Measurements from ENCODE around the gene B4GALT6.

B4GALT6 gene

DNA sequence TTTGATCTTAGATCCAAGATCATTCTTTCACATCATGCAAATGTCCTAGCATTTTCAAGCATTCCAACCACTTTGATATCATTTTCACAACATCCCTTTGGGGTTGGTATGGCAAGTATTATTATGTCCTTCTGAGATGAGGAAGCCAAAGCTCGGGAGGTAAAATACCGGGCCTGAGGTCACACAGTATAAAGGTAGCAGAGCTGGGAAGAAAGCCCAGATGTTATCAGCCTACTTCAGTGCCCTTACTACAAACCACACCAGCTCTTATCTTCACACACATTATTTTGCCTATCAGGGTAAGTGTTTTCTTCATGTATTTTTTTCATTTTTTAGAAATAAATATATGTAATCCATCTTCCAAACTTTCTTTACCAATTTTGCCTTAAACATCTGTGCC lies 4.2 kb upstream of the B4GALT6 start:
- DNase-seq (ENCODE audit: low read depth in 2 of 2), result no peak

DNA sequence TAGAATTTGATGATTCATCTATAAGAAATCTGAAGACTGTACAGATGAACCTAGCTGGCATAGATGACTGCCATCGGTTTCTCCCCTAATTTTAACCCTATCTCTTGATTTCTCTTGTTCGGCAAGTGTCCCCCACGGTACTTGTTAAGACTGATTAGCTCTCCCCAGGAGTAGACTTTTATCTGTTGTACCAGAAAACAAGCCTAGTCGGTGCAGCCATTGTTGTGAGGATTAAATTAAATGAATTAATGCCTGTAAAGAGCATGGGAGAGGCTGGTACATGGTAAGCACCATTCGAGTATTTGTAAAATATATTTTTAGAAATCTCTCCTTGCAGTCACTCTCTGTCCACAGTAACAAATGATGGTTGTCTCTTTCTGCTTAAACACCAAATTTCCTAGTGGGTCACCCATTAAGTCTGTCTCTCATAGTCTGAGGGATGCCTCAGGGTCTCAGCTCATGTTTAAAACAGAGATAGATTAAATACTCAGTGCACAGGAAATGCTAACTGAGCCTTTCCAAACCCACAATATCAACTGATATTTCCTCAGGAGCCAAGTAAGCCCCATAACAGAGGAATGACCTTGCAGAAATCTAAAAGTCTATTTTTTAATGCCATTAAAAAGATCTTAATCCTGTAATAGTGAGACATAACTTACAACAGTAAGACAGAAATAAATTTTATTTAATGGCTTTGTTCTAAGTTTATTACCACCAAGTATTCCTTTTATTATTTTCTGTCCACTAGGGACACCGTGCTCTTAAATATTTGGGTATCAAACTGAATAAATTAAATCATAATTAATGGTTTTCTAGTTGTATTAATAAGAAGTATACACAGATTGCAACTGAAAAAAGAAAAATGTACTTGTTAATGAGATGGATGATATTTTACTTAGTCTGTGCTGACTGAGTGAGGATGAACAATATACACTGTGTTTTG lies 2.9 kb upstream of the B4GALT6 start:
- DNase-seq (ENCODE audit: low read depth in 2 of 2), result no peak

DNA sequence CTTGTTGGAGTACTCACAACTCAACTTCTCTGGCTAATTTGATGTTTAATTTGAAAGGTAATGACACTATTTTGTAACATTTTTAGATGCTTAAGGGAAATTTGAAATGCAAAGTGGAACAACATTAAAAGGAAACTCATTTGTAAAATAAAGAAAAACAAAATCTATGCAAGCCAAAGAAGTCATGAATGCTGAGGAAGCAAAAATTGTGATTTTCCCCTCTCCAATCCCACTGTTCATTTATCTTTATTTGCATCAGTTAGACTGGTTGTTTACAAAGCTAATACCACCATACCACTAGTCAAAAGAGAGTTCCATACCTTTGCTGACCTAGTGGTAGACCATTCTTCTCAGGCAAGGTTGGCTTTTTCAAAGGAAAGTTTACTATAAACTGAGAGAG lies 2.2 kb upstream of the B4GALT6 start:
- no peak for DNase-seq (ENCODE audit: low read depth in 2 of 2)

DNA sequence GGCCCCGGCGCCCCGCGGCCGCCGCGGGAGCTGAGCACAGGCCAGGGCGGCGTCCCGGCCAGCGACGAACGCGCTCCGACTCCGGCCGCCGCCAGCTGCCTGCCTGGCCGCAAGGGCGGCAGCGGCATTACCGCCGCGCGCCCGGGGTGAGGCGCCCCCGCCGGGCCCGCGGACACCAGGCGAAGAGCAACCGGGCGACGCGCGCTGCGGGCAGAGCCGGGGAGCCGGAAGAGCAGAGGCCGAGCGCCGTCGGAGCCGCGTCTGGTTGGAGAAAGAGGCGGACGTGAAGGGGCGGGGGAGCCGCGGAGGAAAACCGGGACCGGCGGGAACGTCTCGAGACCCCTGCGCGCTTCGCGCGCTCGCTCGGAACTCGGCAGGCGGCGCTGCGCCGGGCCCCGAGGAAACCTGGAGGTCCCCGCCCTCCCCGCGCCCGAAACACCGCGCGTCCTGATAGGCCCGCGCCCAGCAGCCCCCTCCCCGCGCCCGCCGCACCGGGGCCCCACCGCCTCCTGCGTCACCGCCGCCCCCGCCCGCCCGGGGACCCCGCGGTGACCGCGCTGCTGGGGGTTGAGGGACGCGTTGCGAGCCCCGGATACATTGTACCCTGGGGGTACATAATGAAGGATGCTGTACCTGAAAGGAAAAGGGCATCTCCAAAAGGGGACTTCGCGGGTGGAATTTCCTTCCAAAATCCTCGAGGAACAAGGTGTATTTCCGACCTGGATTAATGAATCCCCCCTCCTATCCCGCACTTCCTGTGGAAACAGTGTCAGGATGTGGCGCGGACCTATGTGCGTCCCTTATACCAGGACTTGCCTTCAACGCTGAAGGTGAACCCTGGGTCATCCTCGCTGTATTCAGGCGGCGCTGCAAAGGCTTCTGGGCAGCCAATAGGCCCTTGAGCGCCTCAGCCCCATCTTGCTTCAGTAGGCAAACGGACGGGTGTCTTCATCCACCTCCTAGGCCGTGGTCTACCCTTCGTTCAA lies 1.0 kb upstream of the B4GALT6 start:
- DNase-seq (ENCODE audit: low read depth in 2 of 2), result peak in 1 of 2 donors; percentile 45

DNA sequence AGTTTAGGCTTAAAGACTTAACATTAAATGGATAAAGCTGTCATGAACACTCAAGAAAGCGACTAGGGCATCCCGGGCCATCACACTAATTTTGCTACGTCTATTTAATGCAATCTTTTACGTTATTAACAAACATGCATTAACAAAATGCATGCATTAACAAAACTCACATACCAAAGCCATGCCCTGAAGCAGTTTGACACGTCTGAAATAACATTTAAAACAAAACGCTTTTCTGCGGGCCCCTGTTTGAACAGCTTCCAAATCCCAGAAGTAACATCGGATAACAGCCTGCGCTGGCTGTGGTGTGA lies 458 bp downstream of the B4GALT6 start:
- DNase-seq (ENCODE audit: low read depth in 2 of 2), result no peak

DNA sequence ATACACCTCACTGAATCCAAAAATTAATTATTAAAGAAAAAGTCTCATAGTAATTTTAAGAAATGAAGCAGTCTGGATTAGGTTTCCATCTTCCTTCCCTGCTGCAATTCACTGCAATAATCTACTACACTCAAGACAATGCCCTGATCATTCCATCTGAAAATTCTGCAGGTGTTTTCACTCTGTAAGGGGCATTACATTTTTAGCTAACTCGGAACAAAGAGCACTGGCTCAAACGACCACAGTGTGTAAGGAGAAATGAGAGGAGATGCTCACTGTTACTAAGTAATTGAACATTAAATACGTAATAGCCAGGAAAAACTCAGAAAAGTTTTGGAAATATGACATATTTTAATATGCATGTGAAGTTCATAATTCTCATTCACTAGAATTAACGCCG lies 1.3 kb downstream of the B4GALT6 start:
- DNase-seq (ENCODE audit: low read depth in 2 of 2), result no peak

DNA sequence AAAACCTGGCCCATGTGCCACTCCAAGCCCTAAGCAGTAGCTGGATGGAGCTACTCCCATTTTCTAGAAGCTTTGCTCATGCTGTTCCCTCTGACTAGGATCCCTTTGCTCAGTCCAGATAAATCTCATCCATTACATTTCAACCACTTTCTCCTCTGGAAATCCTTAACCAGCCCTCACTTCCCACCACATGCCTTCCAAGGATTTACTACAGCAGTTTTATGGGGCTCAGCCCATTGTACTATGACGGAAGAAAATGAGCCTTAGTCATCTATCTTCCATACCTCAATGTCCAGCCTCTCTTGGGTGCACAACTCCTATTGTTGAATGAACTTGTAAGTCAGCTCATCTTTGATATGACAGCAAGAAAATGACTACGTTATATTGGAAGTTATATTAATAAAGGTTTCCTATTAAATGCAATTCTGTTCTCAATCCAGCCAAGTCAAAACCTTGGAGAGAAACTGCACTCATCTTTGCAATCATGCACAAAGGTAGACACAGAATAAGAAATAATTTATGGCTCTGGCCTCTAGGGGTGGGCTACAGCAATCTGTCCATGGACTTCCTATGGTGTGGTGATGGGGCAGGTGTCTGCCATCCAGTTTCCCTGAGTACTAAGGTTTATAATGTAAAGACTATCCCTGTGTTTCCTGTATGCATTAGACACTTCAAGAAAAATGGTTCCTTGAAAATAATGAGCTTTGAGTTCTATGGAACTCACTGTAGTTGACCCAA lies 3.4 kb downstream of the B4GALT6 start:
- DNase-seq (ENCODE audit: low read depth in 2 of 2), result no peak

DNA sequence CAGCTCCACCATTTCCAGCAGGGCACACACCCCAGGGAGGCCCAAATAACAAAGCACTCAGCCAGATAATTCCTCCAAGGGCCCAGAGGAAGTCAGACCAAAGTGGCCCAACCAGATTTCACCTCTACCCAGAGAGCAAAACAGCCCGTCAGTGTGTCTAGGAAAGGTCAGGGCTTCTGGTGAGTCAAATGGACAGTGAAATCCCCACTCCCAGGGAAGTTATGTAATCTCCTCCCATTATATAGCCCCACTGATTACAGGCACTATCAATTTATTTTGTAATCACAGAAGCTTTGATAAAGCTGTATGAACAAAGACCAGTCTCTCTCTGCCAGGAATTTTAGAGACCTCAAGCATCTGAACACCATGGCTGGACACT lies 4.0 kb downstream of the B4GALT6 start:
- DNase-seq (ENCODE audit: low read depth in 2 of 2), result no peak

DNA sequence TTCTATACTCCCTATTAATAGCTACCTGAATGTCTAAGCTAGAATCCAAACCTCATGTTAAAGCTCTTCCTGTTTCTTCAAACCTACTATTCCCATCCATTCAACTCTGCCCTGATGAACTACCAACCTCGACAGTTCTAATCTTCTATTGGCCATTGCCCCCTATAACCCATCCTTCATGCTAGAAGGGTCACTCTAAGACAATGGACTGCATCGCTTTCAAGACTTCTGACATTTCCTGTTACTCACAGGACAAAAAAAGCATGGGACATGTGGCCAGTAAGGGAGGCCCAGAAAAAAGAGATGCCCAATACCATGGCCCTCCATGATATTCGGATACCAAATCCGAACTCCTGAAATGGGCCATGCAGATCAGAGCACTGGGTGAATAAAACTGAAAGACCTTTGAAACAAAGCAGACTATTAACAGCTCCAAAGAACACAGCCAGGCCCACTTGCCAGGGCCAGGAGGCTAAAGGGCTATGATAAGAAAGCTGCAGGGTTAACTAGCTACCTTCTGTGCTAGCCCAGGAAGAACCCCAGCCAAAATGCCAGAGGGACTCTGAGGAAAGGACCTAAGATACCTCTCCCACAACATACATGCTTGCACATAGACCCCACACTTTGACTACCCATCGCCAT lies 4.5 kb downstream of the B4GALT6 start:
- DNase-seq (ENCODE audit: low read depth in 2 of 2), result no peak

DNA sequence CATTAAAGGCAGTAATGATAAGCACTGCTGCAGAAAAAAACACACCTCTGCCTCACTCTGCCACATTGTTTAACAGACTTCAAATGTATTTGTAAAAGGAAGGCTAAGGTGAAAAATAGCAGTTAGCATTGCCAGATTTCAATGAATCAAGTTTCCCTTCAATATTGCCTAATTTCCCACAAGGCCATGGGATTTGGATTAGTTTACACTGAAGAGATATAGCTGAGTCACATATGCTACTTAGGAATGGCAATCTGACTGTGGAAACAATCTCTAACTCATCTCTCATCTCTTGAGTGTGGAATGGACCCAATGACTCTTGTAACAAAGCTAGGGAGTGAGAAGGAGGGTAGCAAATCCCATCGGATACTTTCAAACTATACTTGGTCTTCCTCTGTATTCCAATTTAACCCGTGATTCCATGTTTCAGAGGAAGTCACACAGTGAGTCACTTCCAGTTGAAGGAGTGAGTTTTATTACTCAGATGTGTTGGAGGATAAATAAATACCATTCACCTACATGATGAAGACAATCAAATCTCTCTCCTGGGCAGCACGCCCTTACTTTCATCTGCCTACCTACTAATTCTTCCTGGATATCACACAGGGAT lies 5.1 kb downstream of the B4GALT6 start:
- no peak for DNase-seq (ENCODE audit: low read depth in 2 of 2)

DNA sequence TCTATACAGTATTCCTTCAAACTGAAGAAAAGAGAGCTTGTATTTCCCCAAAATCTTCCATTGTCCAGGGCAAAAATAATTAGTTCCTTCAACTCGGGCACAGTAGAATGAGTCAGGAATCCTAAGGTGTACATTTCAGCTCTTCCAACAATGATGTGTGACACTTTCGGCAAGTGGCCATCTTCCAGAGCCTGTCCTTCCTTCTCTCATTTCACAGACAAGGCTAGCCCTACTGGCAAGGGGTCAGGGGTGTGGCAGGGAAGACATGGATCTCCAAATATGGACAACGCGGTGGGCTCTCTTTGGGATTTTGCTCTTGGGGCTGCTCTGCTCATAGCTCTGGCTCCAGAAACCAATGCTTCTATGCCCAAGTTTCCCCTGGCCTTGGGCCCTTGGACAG lies 6.0 kb downstream of the B4GALT6 start:
- no peak for DNase-seq (ENCODE audit: low read depth in 2 of 2)

DNA sequence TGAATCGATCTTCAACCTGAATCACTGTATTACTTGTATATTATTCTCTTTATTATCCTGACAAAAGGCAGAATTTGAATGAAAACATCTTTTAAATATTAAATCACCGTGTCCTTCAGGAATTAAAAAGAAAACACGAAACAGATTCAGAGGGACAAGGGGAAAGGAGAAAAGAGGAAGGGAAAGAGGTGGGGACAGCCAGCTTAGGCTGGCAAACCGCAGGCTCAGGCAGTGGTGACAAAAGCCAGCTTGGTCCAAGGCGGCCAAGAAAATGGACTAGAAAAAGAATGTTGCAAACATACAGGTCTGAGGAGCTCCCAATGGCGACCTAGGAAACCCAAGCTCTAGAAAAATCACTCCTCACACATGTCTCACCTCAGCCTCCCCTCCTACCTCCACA lies 6.8 kb downstream of the B4GALT6 start:
- DNase-seq (ENCODE audit: low read depth in 2 of 2), result no peak

DNA sequence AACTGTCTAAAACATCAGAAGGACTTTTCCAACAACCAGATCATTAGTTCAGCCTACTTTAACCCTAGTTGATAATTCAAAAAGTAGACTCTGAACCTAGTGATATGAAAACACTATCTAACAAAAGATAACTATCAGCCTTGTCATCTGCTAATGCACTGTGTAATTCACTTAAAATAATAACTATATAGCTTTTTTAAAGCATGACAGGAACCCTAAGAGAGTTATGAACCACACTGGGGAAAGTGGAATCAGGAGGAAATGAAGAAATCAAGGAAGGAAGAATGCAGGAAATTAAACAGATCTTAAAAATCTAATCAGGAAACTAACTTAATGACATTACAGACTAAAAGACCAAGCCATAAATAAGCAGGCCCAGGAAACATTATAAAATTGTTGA lies 9.0 kb downstream of the B4GALT6 start:
- no peak for DNase-seq (ENCODE audit: low read depth in 2 of 2)

DNA sequence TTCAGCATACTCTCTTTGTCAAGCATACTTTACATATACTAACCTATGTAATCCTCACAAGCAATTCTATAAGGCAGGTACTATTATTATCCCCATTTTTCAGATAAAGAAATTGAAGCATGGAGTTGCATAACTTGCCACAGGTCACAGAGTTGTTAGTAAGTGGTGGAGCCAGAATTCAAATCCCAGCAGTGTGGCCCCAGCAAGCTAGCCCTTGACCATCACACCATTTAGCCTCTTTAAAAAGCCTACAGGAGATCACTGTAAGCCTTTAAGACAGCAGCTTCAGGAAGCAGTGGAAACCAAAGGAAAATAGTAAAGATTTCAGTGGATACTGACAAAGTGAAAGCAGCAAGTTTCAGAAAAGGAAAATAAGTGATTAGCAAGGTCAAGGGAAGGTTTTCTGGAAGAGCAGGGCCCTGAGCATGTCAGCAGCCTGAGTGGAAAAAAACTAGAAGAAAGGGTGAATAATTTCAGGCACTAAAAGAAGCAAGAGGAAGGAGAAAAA lies 11.7 kb downstream of the B4GALT6 start:
- no peak for DNase-seq (ENCODE audit: low read depth in 2 of 2)

DNA sequence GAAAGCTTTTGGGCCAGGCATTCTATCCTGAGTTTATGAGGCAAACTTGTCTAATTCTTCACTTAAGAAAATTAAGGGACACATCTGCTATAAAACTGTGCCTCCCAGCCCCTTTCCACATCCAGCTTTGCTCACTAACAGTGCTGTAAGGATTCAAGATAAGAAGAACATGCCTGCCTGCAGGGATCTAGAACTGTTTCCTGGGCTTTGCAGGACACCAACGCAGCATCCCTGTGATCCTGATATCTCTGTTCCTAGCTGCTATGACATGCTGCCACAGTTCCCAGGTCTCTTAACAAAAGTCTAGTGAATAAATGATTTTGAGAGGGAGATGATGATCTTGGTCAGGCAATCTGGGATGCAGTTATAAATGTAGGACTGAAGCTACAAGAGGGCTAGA lies 12.4 kb downstream of the B4GALT6 start:
- no peak for DNase-seq (ENCODE audit: low read depth in 2 of 2)

DNA sequence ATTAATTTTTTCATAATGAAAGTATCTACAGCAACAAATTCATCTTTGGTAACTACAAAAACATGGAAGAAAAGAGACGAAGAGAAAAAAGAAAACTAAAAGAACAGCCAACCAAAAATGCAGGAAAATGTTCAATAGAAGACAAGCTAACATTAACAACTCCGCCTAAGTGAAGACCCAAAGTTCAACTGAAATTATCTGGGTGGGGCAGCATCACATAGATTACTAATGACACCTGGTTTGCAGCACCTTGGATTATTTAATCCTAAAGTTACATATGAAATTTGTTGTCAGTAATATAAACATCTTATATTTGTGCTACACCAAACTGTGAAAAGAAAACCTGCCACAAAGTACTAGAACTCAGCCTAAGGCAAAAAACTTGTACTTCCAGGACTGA lies 14.8 kb downstream of the B4GALT6 start:
- no peak for DNase-seq (ENCODE audit: low read depth in 2 of 2)

DNA sequence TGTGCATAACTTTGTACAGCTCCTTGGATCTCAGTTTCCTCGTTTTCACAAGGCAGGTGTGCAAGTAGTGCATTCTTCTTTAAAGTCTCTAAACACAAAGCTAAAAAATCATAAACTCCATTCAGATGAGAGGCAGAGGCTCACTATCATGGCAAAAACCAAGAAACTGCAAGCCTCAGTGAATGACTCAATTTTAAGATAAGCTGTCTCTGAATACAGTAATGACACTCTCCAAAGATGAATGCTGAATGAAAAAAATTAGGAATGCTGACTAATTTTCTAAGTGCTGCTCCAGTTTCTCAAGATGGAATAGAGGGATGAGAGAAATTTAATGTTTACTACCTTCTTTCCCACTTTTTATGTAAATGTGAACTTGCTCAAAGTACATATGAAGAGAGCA lies 17.2 kb downstream of the B4GALT6 start:
- no peak for DNase-seq (ENCODE audit: low read depth in 2 of 2)

DNA sequence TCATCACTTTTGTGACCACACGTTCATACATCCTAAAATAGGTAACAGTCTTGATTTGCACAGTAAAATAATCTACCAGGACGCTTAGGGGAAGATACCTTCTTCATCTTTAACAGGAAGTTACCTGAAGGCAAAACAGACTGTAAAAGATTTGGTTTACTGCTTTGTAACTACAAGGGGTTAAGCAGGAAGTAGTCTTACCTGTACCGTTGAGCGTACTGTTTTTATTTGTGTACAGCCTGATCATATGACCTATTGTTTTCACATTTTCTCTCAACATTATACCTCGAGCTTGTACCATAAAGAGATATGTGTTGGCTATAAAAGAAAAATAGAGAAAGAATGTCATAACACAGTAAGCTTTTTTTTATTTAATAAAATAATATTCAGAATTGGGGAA lies 18.3 kb downstream of the B4GALT6 start:
- no peak for DNase-seq (ENCODE audit: low read depth in 2 of 2)

DNA sequence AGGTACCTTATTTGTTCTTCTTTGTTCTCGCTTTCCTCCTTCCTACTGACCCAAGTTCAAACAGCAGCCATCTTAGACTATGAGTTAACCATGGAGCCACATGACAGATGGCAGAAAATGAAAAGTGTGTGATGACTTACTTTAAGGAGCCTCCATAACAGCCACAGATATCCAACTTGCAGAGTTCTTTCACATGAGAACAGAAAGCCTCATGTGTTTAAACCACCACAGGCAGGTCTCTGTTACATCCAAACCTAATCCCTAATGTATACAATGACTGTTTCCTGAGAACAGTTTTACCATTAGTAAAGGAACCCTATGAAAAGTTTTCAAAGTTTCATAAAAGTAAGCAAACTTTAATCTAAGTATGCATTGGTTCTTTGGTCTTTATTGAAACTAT lies 20.3 kb downstream of the B4GALT6 start:
- DNase-seq (ENCODE audit: low read depth in 2 of 2), result no peak

DNA sequence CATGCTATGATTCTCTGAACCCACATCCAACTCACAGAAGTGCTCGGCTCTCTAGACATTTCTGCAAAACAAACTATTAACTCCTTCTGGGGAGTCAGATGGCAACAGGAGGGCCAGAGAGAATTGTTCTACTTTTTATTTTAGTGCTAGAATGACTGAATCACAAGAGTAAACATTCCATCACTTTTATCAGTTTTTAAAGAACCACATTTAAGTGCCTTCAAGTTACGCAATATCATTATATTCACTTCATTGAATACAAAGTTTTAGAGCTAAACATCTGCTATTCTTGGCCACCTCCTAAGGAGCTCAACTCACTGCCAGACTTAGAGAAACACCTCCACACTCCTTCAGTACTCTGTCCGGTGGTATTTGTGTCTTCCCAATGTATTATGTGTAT lies 22.4 kb downstream of the B4GALT6 start:
- DNase-seq (ENCODE audit: low read depth in 2 of 2), result no peak

DNA sequence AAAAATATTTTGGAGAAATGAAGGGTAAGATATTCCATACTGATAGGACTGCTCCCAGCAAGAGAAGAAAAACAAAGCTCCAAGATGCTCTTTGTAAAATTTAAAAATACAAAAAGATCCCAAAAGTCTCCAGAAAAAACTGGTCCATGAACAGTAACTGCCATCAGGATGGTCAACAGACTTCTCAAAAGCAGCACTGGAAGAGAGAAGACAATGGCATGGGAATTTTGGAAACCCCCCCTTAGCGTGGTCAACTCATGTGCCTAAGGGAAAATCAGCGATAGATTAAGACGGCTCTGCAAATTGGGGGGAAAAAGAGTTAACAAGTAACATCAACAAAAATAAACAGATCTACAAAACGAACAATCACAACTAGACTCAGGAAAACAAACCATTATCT lies 23.6 kb downstream of the B4GALT6 start:
- no peak for DNase-seq (ENCODE audit: low read depth in 2 of 2)
